Neural progenitor cell (in vitro differentiated cells): ENCODE data around the gene ZFP90. TPM values are rescaled to one million over a fixed set of nuclear protein-coding genes. Genes with fewer than 3 reads are reported as not detected.

ENCODE experiments used
- DNase-seq: peaks from one replicate; pipeline ENCODE4 v3.0.0-alpha.2; 2016; ENCODE audit warnings: low spot score
- H2AFZ ChIP-seq: fragments of 200-600 bp; sonication (generic); replicated peaks from 2 replicates; pipeline ENCODE4 v1.6.1; 2016; ENCODE audit warnings: antibody characterized with exemption
- H3F3A ChIP-seq: fragments of 200-600 bp; sonication (generic); 2 replicates; pipeline ENCODE4 v1.6.1; 2016; ENCODE audit warnings: antibody characterized with exemption, low read depth
- H3K27ac ChIP-seq: fragments of 200-600 bp; sonication (generic); 2 replicates; pipeline ENCODE4 v1.5.1; 2016; ENCODE audit warnings: mild to moderate bottlenecking
- H3K27me3 ChIP-seq: fragments of 200-600 bp; sonication (generic); 2 replicates; pipeline ENCODE4 v1.6.1; 2016; ENCODE audit warnings: mild to moderate bottlenecking, moderate library complexity
- H3K36me3 ChIP-seq: fragments of 200-600 bp; sonication (generic); 2 replicates; pipeline ENCODE4 v1.5.1; 2016
- H3K4me1 ChIP-seq: fragments of 200-600 bp; sonication (generic); 2 replicates; pipeline ENCODE4 v1.6.1; 2016; ENCODE audit warnings: mixed run types
- H3K4me2 ChIP-seq: fragments of 200-600 bp; sonication (generic); 2 replicates; pipeline ENCODE4 v1.6.1; 2016
- H3K4me3 ChIP-seq: fragments of 200-600 bp; sonication (generic); 2 replicates; pipeline ENCODE4 v1.5.1; 2016
- H3K79me2 ChIP-seq: fragments of 200-600 bp; sonication (generic); 2 replicates; pipeline ENCODE4 v1.6.1; 2016; ENCODE audit warnings: low read depth
- H3K9ac ChIP-seq: fragments of 200-600 bp; sonication (generic); 2 replicates; pipeline ENCODE4 v1.6.1; 2016
- H3K9me3 ChIP-seq: fragments of 200-600 bp; sonication (generic); 2 replicates; pipeline ENCODE4 v1.5.1; 2016; ENCODE audit warnings: low read depth
- H4K20me1 ChIP-seq: fragments of 200-600 bp; sonication (generic); 2 replicates; pipeline ENCODE4 v1.6.1; 2016; ENCODE audit warnings: low read depth
- H3K27ac Mint-ChIP-seq: 3 replicates; pipeline ENCODE4 v1.8.0; 2021; ENCODE audit warnings: mixed read lengths
- H3K27me3 Mint-ChIP-seq: 2 replicates; pipeline ENCODE4 v1.8.0; 2022; ENCODE audit warnings: low read depth, mild to moderate bottlenecking, inconsistent platforms, moderate library complexity, mixed read lengths; ENCODE audit not compliant: insufficient read depth
- H3K36me3 Mint-ChIP-seq: 3 replicates; pipeline ENCODE4 v1.8.0; 2021; ENCODE audit warnings: mixed read lengths
- H3K4me1 Mint-ChIP-seq: 3 replicates; pipeline ENCODE4 v1.8.0; 2021; ENCODE audit warnings: mixed read lengths
- H3K4me3 Mint-ChIP-seq: 3 replicates; pipeline ENCODE4 v1.8.0; 2021; ENCODE audit warnings: mild to moderate bottlenecking, moderate library complexity, mixed read lengths
- H3K9me3 Mint-ChIP-seq: 3 replicates; pipeline ENCODE4 v1.8.0; 2020; ENCODE audit warnings: mixed read lengths
- EZH2 ChIP-seq: fragments of 200-600 bp; sonication (generic); IDR thresholded peaks from 2 replicates; pipeline ENCODE4 v1.6.1; 2017; ENCODE audit warnings: antibody characterized with exemption, mild to moderate bottlenecking, moderate library complexity
- EZH2phosphoT487 ChIP-seq: fragments of 200-600 bp; sonication (generic); IDR thresholded peaks from 2 replicates; pipeline ENCODE4 v1.6.1; 2017; ENCODE audit warnings: antibody characterized with exemption
- total RNA-seq: library from RNA; depleted of rRNA; stranded (reverse); fragments of >200 nt; gene quantifications from 2 replicates; pipeline ENCODE4 v1.2.3, GENCODE V29; 2015; ENCODE audit warnings: low replicate concordance
- TF ChIP-seq, protein P1 (sequence below): fragments of 200-600 bp; sonication (generic); IDR thresholded peaks from 2 replicates; pipeline ENCODE4 v1.5.1; 2017; ENCODE audit warnings: antibody characterized with exemption, mild to moderate bottlenecking

ZFP90 gene
- total RNA-seq, 1 donor from 2014 or later = 63.6 TPM

DNA sequence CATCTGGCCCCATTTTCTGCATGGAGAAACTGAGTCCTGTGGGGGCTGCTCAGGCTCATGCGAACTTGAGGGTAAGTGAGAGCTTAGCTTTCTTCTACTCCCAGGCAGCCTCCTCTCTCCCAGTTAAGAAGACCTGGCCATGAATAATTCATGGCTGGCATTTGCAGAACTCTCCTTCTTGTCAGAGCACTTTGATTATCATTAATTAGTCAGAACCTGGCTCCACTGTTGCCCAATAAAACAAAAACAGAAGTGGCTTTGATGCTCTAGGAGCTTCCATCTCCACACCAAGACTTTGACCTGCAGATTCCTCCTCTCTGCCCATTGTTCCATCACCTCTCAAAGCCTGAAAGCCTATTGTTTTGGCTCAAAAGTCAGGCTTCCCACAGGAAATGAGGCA, 60.5 kb downstream of the ZFP90 start:
- H3K4me2 ChIP-seq = no peak overlapping the region
- H3K79me2 ChIP-seq = no peaks in the 10 kb centered on the region
- H3K27me3 Mint-ChIP-seq = no peaks in the 10 kb centered on the region
- no peaks in the 10 kb centered on the region for H3K27me3 ChIP-seq
- no peak overlapping the region for H3K9ac ChIP-seq
- TF ChIP-seq EZH2 = no peak
- no peak for TF ChIP-seq EZH2phosphoT487
- TF ChIP-seq, protein P1, sequence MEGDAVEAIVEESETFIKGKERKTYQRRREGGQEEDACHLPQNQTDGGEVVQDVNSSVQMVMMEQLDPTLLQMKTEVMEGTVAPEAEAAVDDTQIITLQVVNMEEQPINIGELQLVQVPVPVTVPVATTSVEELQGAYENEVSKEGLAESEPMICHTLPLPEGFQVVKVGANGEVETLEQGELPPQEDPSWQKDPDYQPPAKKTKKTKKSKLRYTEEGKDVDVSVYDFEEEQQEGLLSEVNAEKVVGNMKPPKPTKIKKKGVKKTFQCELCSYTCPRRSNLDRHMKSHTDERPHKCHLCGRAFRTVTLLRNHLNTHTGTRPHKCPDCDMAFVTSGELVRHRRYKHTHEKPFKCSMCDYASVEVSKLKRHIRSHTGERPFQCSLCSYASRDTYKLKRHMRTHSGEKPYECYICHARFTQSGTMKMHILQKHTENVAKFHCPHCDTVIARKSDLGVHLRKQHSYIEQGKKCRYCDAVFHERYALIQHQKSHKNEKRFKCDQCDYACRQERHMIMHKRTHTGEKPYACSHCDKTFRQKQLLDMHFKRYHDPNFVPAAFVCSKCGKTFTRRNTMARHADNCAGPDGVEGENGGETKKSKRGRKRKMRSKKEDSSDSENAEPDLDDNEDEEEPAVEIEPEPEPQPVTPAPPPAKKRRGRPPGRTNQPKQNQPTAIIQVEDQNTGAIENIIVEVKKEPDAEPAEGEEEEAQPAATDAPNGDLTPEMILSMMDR = no peak
- no peak overlapping the region for H2AFZ ChIP-seq
- no peaks in the 10 kb centered on the region for H3K4me1 Mint-ChIP-seq
- H3K4me1 ChIP-seq = no peaks in the 10 kb centered on the region
- H4K20me1 ChIP-seq = no peaks in the 10 kb centered on the region
- H3K27ac Mint-ChIP-seq = no peak overlapping the region
- no peaks in the 10 kb centered on the region for H3F3A ChIP-seq
- H3K4me3 Mint-ChIP-seq = no peak overlapping the region
- no peak for DNase-seq
- no peaks in the 10 kb centered on the region for H3K9me3 ChIP-seq
- H3K4me3 ChIP-seq = no peak overlapping the region
- H3K36me3 ChIP-seq = no peaks in the 10 kb centered on the region
- no peaks in the 10 kb centered on the region for H3K9me3 Mint-ChIP-seq
- H3K36me3 Mint-ChIP-seq = no peaks in the 10 kb centered on the region
- H3K27ac ChIP-seq = no peak overlapping the region

DNA sequence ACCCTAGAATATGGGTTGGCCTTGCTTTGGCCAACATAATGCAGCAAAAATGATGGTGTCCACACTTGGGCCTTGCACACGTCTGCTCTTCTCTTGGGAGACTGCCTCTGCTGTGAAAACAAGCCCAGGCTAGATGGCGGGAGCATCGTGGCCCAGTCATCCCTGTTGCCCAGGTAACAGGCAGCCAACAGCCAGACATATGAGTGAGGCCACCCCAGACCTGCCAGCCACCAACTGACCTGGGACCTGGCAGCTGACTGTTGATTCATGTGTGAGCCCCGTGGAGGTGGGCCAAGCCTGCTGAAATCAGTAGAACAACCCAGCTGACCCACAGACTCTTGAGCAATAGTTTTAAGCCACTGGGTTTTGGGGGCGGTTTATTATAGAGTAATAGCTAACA, 66.7 kb downstream of the ZFP90 start:
- Histone ChIP-seq H4K20me1 (no peaks in the 10 kb centered on the region), H3K4me1 (no peaks in the 10 kb centered on the region), H2AFZ (no peak overlapping the region), H3F3A (no peaks in the 10 kb centered on the region), H3K9ac (no peak overlapping the region), H3K79me2 (no peaks in the 10 kb centered on the region), H3K27me3 (no peaks in the 10 kb centered on the region), H3K36me3 (no peaks in the 10 kb centered on the region), H3K4me2 (no peak overlapping the region), H3K4me3 (no peak overlapping the region), H3K27ac (no peak overlapping the region), H3K9me3 (no peaks in the 10 kb centered on the region)
- H3K36me3 Mint-ChIP-seq = peaks cover 2% of the 10 kb centered on the region
- peaks cover 5% of the 10 kb centered on the region for H3K9me3 Mint-ChIP-seq
- H3K4me3 Mint-ChIP-seq = no peak overlapping the region
- no peaks in the 10 kb centered on the region for H3K4me1 Mint-ChIP-seq
- DNase-seq = no peak
- H3K27ac Mint-ChIP-seq = no peak overlapping the region
- peaks cover 2% of the 10 kb centered on the region for H3K27me3 Mint-ChIP-seq
- TF ChIP-seq EZH2 (no peak), EZH2phosphoT487 (no peak)
- TF ChIP-seq, protein P1 = no peak

DNA sequence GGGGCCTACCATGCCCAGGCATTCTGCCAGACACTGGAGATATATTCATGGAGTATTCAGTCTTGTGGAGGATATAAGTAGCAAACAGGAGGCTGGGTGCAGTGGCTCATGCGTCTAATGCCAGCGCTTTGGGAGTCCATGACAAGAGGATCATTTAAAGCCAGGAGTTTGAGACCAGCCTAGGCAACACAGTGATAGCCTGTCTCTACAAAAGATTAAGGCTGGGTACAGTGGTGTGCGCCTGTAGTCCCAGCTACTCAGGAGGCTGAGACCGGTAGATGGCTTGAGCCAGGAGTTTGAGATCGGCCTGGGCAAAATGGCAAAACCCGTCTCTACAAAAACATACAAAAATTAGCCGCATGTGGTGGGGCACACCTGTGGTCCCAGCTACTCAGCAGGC, 68.4 kb downstream of the ZFP90 start:
- Histone ChIP-seq H3K36me3 (no peaks in the 10 kb centered on the region), H3K27ac (no peak overlapping the region), H4K20me1 (no peaks in the 10 kb centered on the region), H3K9me3 (no peaks in the 10 kb centered on the region), H3K4me2 (no peak overlapping the region), H3K27me3 (no peaks in the 10 kb centered on the region), H3K9ac (no peak overlapping the region), H2AFZ (no peak overlapping the region), H3F3A (no peaks in the 10 kb centered on the region), H3K4me1 (no peaks in the 10 kb centered on the region), H3K79me2 (no peaks in the 10 kb centered on the region), H3K4me3 (no peak overlapping the region)
- Mint-ChIP-seq H3K9me3 (peaks cover 8% of the 10 kb centered on the region), H3K27me3 (peaks cover 2% of the 10 kb centered on the region), H3K4me3 (no peak overlapping the region), H3K4me1 (no peaks in the 10 kb centered on the region), H3K27ac (no peak overlapping the region), H3K36me3 (peaks cover 2% of the 10 kb centered on the region)
- TF ChIP-seq, protein P1 = no peak
- TF ChIP-seq EZH2phosphoT487 (no peak), EZH2 (no peak)
- DNase-seq = no peak

DNA sequence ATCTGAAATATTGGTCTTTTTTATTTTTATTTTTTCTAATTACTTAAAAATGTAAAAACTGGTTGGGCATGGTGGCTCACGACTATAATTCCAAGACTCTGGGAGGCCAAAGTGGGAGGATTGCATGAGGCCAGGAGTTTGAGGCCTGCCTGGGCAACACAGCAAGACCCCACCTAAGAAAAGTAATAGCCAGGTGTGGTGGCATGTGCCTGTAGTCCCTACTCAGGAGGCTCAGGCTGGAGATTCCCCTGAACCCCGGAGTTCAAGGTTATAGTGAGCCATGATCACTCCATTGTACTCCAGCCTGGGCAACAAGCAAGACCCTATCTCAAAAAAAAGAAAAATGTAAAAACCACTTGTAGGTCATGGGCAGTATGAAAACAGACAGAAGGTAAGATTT, 69.2 kb downstream of the ZFP90 start:
- no peak for DNase-seq
- H3K4me1 Mint-ChIP-seq = no peaks in the 10 kb centered on the region
- no peaks in the 10 kb centered on the region for H3K36me3 ChIP-seq
- H3K27ac ChIP-seq = no peak overlapping the region
- H3K4me3 ChIP-seq = no peak overlapping the region
- H3K27me3 ChIP-seq = no peaks in the 10 kb centered on the region
- H3K79me2 ChIP-seq = no peaks in the 10 kb centered on the region
- no peaks in the 10 kb centered on the region for H3K9me3 ChIP-seq
- H3K4me1 ChIP-seq = no peaks in the 10 kb centered on the region
- H3K27me3 Mint-ChIP-seq = peaks cover 2% of the 10 kb centered on the region
- H3K4me3 Mint-ChIP-seq = no peak overlapping the region
- TF ChIP-seq EZH2 (no peak), EZH2phosphoT487 (no peak)
- TF ChIP-seq, protein P1 = no peak
- H3F3A ChIP-seq = no peaks in the 10 kb centered on the region
- H4K20me1 ChIP-seq = no peaks in the 10 kb centered on the region
- H2AFZ ChIP-seq = no peak overlapping the region
- H3K27ac Mint-ChIP-seq = no peak overlapping the region
- no peak overlapping the region for H3K4me2 ChIP-seq
- H3K9ac ChIP-seq = no peak overlapping the region
- peaks cover 12% of the 10 kb centered on the region for H3K9me3 Mint-ChIP-seq
- peaks cover 2% of the 10 kb centered on the region for H3K36me3 Mint-ChIP-seq
